Smooth muscle cell (in vitro differentiated cells): Measurements from ENCODE around the gene HES5. TPM values are rescaled to one million over a fixed set of nuclear protein-coding genes. Genes with fewer than 3 reads are reported as not detected.
A peak's percentile ranks its signal among the peaks of the same experiment; 100 is the strongest.
"Not testable (repeated sequence)": the region's sequence is repeated elsewhere in the genome, so short reads cannot be mapped to it uniquely, and the experiment has no call there.

Source experiments
- DNase-seq: peaks from one replicate; lab custom pipeline; 2025; ENCODE audit not compliant: unreplicated experiment; lab: John Stamatoyannopoulos, UW
- H2AFZ ChIP-seq: fragments of 200-600 bp; sonication (generic); 2 replicates; pipeline ENCODE4 v1.6.0; 2016; ENCODE audit warnings: antibody characterized with exemption, low read depth, mild to moderate bottlenecking
- H3F3A ChIP-seq: fragments of 200-600 bp; sonication (generic); 2 replicates; pipeline ENCODE4 v1.6.0; 2017; ENCODE audit warnings: antibody characterized with exemption, low read depth
- H3K27ac ChIP-seq: fragments of 200-600 bp; sonication (generic); 2 replicates; pipeline ENCODE4 v1.5.1; 2016; ENCODE audit warnings: low read depth, mild to moderate bottlenecking
- H3K27me3 ChIP-seq: fragments of 200-600 bp; sonication (generic); 2 replicates; pipeline ENCODE4 v1.6.1; 2016; ENCODE audit warnings: low read depth, mild to moderate bottlenecking
- H3K36me3 ChIP-seq: fragments of 200-600 bp; sonication (generic); 2 replicates; pipeline ENCODE4 v1.5.1; 2016; ENCODE audit warnings: low read depth
- H3K4me1 ChIP-seq: fragments of 200-600 bp; sonication (generic); 2 replicates; pipeline ENCODE4 v1.5.1; 2016; ENCODE audit warnings: low read depth
- H3K4me2 ChIP-seq: fragments of 200-600 bp; sonication (generic); 2 replicates; pipeline ENCODE4 v1.6.0; 2016; ENCODE audit warnings: mild to moderate bottlenecking
- H3K4me3 ChIP-seq: fragments of 200-600 bp; sonication (generic); 2 replicates; pipeline ENCODE4 v1.5.1; 2016; ENCODE audit warnings: mild to moderate bottlenecking
- H3K79me2 ChIP-seq: fragments of 200-600 bp; sonication (generic); 2 replicates; pipeline ENCODE4 v1.6.0; 2016; ENCODE audit warnings: low read depth, mild to moderate bottlenecking
- H3K9ac ChIP-seq: fragments of 200-600 bp; sonication (generic); 2 replicates; pipeline ENCODE4 v1.6.0; 2016; ENCODE audit warnings: low read depth
- H3K9me3 ChIP-seq: fragments of 200-600 bp; sonication (generic); replicated peaks from 2 replicates; pipeline ENCODE4 v1.5.1; 2016; ENCODE audit warnings: low read depth
- H4K20me1 ChIP-seq: fragments of 200-600 bp; sonication (generic); 2 replicates; pipeline ENCODE4 v1.6.0; 2016; ENCODE audit warnings: low read depth
- CTCF ChIP-seq: fragments of 200-600 bp; sonication (generic); IDR thresholded peaks from 2 replicates; pipeline ENCODE4 v1.5.1; 2017; ENCODE audit warnings: borderline replicate concordance, mild to moderate bottlenecking, antibody characterized with exemption; ENCODE audit not compliant: insufficient read depth, poor library complexity, severe bottlenecking
- WGBS: methylation state at CpG from one replicate; pipeline ENCODE4 v1.1.7; 2016; ENCODE audit warnings: low lambda C conversion rate; 5-methylcytosine and 5-hydroxymethylcytosine counted together
- polyA plus RNA-seq: library from polyadenylated mRNA; unstranded; fragments of >200 nt; fragmentation: Nextera tagmentation; extraction: Ambion mirVana; gene quantifications from 2 replicates; pipeline ENCODE4 v1.2.1, GENCODE V29; 2016
- total RNA-seq: library from RNA; depleted of rRNA; stranded (reverse); fragments of >200 nt; gene quantifications from 2 replicates; pipeline ENCODE4 v1.2.3, GENCODE V29; 2014

HES5 gene
- total and polyA plus RNA-seq, 2 experiments from 2014 or later = 1.6 to 1.7 TPM

DNA sequence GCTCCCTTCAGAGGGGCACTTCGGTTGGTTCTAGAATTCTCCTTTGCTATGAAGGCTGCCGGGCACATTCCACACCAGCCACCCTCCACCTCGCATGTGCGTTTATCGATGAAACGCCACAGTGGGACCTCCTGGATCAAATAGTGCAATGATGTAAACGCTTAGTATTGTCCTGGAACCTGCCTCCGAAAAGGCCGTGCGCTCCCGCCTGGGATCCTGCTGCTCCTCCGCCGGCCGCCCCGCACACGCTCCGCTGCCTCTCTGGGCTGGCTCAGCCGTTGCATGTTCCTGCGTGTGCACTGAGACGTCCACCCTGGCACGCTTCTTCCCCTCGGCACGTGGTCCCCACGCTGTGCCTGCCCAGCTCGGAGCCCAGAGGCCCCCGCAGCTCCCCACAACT is 22.1 kb upstream of the HES5 start:
- H2AFZ ChIP-seq = no peak overlapping the region
- no peak overlapping the region for H3K4me2 ChIP-seq
- no peaks in the 10 kb centered on the region for H3K9me3 ChIP-seq
- H3K27me3 ChIP-seq = no peaks in the 10 kb centered on the region
- H3K9ac ChIP-seq = no peak overlapping the region
- H3K36me3 ChIP-seq = no peaks in the 10 kb centered on the region
- peaks cover 24% of the 10 kb centered on the region for H3K4me1 ChIP-seq
- H3F3A ChIP-seq = no peaks in the 10 kb centered on the region
- no peaks in the 10 kb centered on the region for H4K20me1 ChIP-seq
- no peaks in the 10 kb centered on the region for H3K79me2 ChIP-seq
- DNase-seq = no peak
- H3K27ac ChIP-seq = no peak overlapping the region
- WGBS = 97% methylated on average over 22 of the region's 26 CpGs
- no peak overlapping the region for H3K4me3 ChIP-seq
- TF ChIP-seq CTCF = no peak

DNA sequence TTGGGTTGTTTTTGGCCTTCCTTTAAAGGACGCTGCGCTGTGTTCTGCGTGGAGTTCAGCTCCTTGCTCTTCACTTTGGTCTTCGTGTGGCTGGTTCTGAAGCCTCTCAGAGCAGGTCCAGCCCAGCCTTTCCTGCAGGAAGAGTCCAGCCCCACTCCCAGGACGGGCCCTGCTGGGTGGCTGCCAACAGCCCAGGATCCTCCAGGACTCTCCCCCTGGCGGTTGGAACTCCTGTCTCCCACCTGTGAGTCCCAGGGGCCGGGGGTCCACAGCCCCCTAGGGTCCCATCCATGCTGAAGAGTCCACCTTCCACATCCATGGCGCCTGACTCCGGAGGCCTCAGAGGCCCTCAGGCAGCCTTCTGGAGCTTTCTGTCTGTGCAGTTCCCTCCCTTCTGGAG is 21.5 kb upstream of the HES5 start:
- H4K20me1 ChIP-seq, H2AFZ ChIP-seq, H3K4me3 ChIP-seq, H3K27ac ChIP-seq, H3K9ac ChIP-seq, H3K27me3 ChIP-seq, H3K9me3 ChIP-seq, H3K79me2 ChIP-seq, H3F3A ChIP-seq, DNase-seq, H3K36me3 ChIP-seq, H3K4me2 ChIP-seq: not testable (repeated sequence)
- 95% methylated on average over 9 of the region's 9 CpGs for WGBS
- H3K4me1 ChIP-seq = peaks cover 25% of the 10 kb centered on the region

- H4K20me1 ChIP-seq, H3K36me3 ChIP-seq, H3K27me3 ChIP-seq, H3K4me3 ChIP-seq, H3K9ac ChIP-seq, H3K9me3 ChIP-seq, H3K79me2 ChIP-seq, DNase-seq, H3F3A ChIP-seq, H3K27ac ChIP-seq, H2AFZ ChIP-seq, H3K4me2 ChIP-seq: not testable (repeated sequence)
- H3K4me1 ChIP-seq = peaks cover 24% of the 10 kb centered on the region
- 90% methylated on average over 12 of the region's 12 CpGs for WGBS
These were observed 20.3 kb upstream of the HES5 start for GRCh38 chr1:2550309-2550861.

DNA sequence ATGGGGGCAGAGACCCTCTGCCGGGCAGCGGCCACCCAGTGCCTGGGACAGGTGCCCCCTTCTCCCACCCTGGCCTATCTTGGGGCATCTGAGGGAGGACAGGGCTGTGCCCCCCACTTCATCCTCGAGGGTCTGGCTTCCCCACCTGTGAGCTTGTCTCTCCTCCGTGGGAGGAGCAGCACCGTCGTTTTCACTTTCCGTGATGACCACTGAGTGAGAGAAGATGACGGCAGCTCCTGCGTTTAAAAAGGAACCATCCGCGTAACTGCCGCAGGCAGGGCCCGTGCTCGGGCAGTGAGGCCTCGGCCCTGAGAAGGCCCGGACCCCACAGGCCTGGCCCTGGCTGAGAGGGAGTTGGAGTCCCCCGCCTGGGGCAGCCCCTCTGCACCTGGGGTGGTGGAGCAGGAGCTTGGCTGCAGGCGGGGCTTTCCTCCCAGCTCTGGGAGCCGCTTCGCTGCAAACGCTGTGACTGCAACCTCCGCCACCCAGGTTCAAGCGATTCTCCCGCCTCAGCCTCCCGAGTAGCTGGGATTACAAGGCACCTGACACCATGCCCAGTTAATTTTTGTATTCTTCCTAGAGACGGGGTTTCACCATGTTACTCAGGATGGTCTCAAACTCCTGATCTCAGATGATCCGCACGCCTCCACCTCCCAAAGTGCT is 19.4 kb upstream of the HES5 start:
- not testable (repeated sequence) for DNase-seq, H3K9ac ChIP-seq, H3K4me2 ChIP-seq, H2AFZ ChIP-seq, H3K27ac ChIP-seq, H4K20me1 ChIP-seq, H3K36me3 ChIP-seq, H3K27me3 ChIP-seq, H3K4me3 ChIP-seq, H3K79me2 ChIP-seq, H3F3A ChIP-seq, H3K9me3 ChIP-seq
- H3K4me1 ChIP-seq = peaks cover 33% of the 10 kb centered on the region
- 94% methylated on average over 23 of the region's 28 CpGs for WGBS

GRCh38 chr1:2548068-2548589 is 18.1 kb upstream of the HES5 start:
- no peak overlapping the region for H2AFZ ChIP-seq
- H3K4me1 ChIP-seq = peaks cover 46% of the 10 kb centered on the region
- 42% methylated on average over 17 of the region's 17 CpGs for WGBS
- no peak overlapping the region for H3K4me2 ChIP-seq
- H3K79me2 ChIP-seq = no peaks in the 10 kb centered on the region
- H3K27ac ChIP-seq = no peak overlapping the region
- no peaks in the 10 kb centered on the region for H3K27me3 ChIP-seq
- H3K9ac ChIP-seq = no peak overlapping the region
- peak; percentile 95 for TF ChIP-seq CTCF
- H3F3A ChIP-seq = no peaks in the 10 kb centered on the region
- H3K4me3 ChIP-seq = no peak overlapping the region
- H4K20me1 ChIP-seq = no peaks in the 10 kb centered on the region
- H3K36me3 ChIP-seq = no peaks in the 10 kb centered on the region
- peak; percentile 22 for DNase-seq
- no peaks in the 10 kb centered on the region for H3K9me3 ChIP-seq
